ENCODE results near the gene NRP1.

- TF ChIP-seq FOXM1 (IDR thresholded peaks at IDR 0.05; ENCODE audit: borderline replicate concordance, low read depth): no peak
- no peak for TF ChIP-seq EP300 (IDR thresholded peaks at IDR 0.05; ENCODE audit: borderline replicate concordance)
- no peak for TF ChIP-seq MAX (IDR thresholded peaks at IDR 0.05)
- TF ChIP-seq TAF1 (IDR thresholded peaks at IDR 0.05; ENCODE audit: low read depth): no peak
Measured at GRCh38 chr10:33223326-33224000, 111.0 kb downstream of the NRP1 start.
